OCI-LY7 (cell line): ENCODE data around the gene TRRAP.

Source experiments
- EZH2phosphoT487 ChIP-seq: fragments of 200-600 bp; sonication (generic); IDR thresholded peaks from 2 replicates; pipeline ENCODE4 v1.6.1; 2018; ENCODE audit warnings: low read depth, borderline replicate concordance, mild to moderate bottlenecking, mixed run types, antibody characterized with exemption, low read length, moderate library complexity, mixed read lengths
- TF ChIP-seq, protein P1 (sequence below): fragments of 200-600 bp; sonication (generic); conservative IDR thresholded peaks from 2 replicates; pipeline ENCODE4 v1.5.1; 2014; ENCODE audit warnings: mild to moderate bottlenecking, antibody characterized with exemption, low read length, moderate library complexity, mixed read lengths

DNA sequence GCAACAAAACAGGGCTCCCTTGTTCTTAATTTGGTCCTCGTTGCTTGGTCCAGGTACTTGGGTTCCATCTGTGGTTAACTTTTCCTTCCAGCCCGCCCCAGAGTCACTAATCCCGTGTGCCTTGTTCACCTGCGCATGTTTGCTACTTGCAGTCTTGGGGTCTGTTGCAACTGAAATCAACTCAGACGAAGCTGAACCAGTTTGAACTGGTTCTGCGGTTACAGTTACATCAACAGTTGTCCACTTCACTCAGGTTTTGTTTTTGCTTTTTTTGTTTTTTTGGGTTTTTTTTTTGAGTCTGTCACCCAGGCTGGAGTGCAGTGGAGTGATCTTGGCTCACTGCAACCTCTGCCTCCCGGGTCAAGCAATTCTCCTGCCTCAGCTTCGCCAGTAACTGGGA is 34.7 kb downstream of the TRRAP start:
- TF ChIP-seq, protein P1, sequence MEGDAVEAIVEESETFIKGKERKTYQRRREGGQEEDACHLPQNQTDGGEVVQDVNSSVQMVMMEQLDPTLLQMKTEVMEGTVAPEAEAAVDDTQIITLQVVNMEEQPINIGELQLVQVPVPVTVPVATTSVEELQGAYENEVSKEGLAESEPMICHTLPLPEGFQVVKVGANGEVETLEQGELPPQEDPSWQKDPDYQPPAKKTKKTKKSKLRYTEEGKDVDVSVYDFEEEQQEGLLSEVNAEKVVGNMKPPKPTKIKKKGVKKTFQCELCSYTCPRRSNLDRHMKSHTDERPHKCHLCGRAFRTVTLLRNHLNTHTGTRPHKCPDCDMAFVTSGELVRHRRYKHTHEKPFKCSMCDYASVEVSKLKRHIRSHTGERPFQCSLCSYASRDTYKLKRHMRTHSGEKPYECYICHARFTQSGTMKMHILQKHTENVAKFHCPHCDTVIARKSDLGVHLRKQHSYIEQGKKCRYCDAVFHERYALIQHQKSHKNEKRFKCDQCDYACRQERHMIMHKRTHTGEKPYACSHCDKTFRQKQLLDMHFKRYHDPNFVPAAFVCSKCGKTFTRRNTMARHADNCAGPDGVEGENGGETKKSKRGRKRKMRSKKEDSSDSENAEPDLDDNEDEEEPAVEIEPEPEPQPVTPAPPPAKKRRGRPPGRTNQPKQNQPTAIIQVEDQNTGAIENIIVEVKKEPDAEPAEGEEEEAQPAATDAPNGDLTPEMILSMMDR, result no peak
- no peak for TF ChIP-seq EZH2phosphoT487
